ENCODE results near the gene IQSEC1. TPM values are rescaled to one million over a fixed set of nuclear protein-coding genes. Genes with fewer than 3 reads are reported as not detected.

Gene IQSEC1
- total RNA-seq, 1 experiment from 2014 or later = 28.1 TPM

GRCh38 chr3:12862387-12862786 is 210.8 kb downstream of the IQSEC1 start:
- no peaks in the 10 kb centered on the region for H3K79me2 ChIP-seq (ENCODE audit: insufficient read depth, low read length)
- H4K20me1 ChIP-seq (ENCODE audit: insufficient read depth) = no peaks in the 10 kb centered on the region
- no peak overlapping the region for H3K4me2 ChIP-seq (ENCODE audit: low read length)
- ChIA-PET CTCF (no interaction called here), POLR2A (no interaction called here), RAD21 (ENCODE audit: low non-redundant PET in 1 of 2, low total read pairs in 2 of 2, uncharacterized antibody in 2 of 2, unreplicated experiment in 2 of 2) (no interaction called here)
- DNase-seq (ENCODE audit: low read depth, low spot score) (no peak), ATAC-seq (no peak)
- no peaks in the 10 kb centered on the region for H3K27me3 ChIP-seq (ENCODE audit: insufficient read depth, low read length)
- no peak overlapping the region for H2AFZ ChIP-seq (ENCODE audit: low read depth, low read length, poor library complexity, severe bottlenecking)
- H3K4me1 ChIP-seq (ENCODE audit: control insufficient read depth in 1 of 2, insufficient read depth in 2 of 2, low read length in 2 of 2) = no peaks in the 10 kb centered on the region
- intact Hi-C loops (cut with micrococcal nuclease) = no loop called here
- no peak overlapping the region for H3K27ac ChIP-seq (ENCODE audit: low read depth, low read length)
- H3K9me2 ChIP-seq (ENCODE audit: insufficient read depth) = no peaks in the 10 kb centered on the region
- no TSS peak for BruUV-seq (replicated peaks)
- no peak overlapping the region for H3K4me3 ChIP-seq (replicated peaks in 1 of 2; ENCODE audit: low read depth in 1 of 2, low read length in 2 of 2)
- no peak overlapping the region for H3K9ac ChIP-seq (ENCODE audit: low read length)
- TF ChIP-seq YY1 (IDR thresholded peaks at IDR 0.05; ENCODE audit: extremely low read depth, insufficient replicate concordance, low read depth, low read length) (no peak), REST (IDR thresholded peaks at IDR 0.05; ENCODE audit: low read depth) (no peak), ATF3 (IDR thresholded peaks at IDR 0.05) (no peak), POLR2A (IDR thresholded peaks at IDR 0.05; ENCODE audit: borderline replicate concordance, extremely low read depth, insufficient read depth, insufficient read length) (no peak), SIN3A (IDR thresholded peaks at IDR 0.05; ENCODE audit: low read depth) (no peak), EZH2phosphoT487 (IDR thresholded peaks at IDR 0.05; ENCODE audit: borderline replicate concordance) (no peak), CBX3 (IDR thresholded peaks at IDR 0.05; ENCODE audit: low read depth) (no peak), CEBPB (IDR thresholded peaks at IDR 0.05; ENCODE audit: low read depth) (no peak), POLR2AphosphoS5 (IDR thresholded peaks at IDR 0.05; ENCODE audit: low read depth, low read length) (no peak), CTCF (IDR thresholded peaks at IDR 0.05 in 2 of 3, conservative IDR thresholded peaks at IDR 0.05 in 1 of 3; ENCODE audit: borderline replicate concordance in 1 of 3, insufficient read depth in 1 of 3, low read depth in 2 of 3, low read length in 2 of 3) (no peak), TCF7L2 (IDR thresholded peaks at IDR 0.05; ENCODE audit: borderline replicate concordance, extremely low read depth, insufficient read depth, insufficient read length) (no peak), FOSL1 (IDR thresholded peaks at IDR 0.05; ENCODE audit: low read depth) (no peak), ZFX (IDR thresholded peaks at IDR 0.05) (no peak), ELF1 (IDR thresholded peaks at IDR 0.05; ENCODE audit: borderline replicate concordance, low read depth) (no peak), ZNF274 (IDR thresholded peaks at IDR 0.05; ENCODE audit: low read depth, low read length) (no peak), JUND (IDR thresholded peaks at IDR 0.05) (no peak), RAD21 (IDR thresholded peaks at IDR 0.05; ENCODE audit: low read depth) (no peak), SRF (IDR thresholded peaks at IDR 0.05; ENCODE audit: low read depth) (no peak), EZH2 (IDR thresholded peaks at IDR 0.05) (no peak)
- TF ChIP-seq, protein P1, sequence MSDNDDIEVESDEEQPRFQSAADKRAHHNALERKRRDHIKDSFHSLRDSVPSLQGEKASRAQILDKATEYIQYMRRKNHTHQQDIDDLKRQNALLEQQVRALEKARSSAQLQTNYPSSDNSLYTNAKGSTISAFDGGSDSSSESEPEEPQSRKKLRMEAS (IDR thresholded peaks at IDR 0.05) = no peak
- no peaks in the 10 kb centered on the region for H3K9me3 ChIP-seq (ENCODE audit: control insufficient read depth in 1 of 2, insufficient read depth in 1 of 2, low read depth in 1 of 2, low read length in 2 of 2)
- H3K36me3 ChIP-seq (ENCODE audit: control insufficient read depth in 1 of 2, insufficient read depth in 2 of 2, low read length in 2 of 2) = no peaks in the 10 kb centered on the region
